HepG2 (cell line): ENCODE measurements around the gene VEPH1. TPM values are rescaled to one million over a fixed set of nuclear protein-coding genes. Genes with fewer than 3 reads are reported as not detected.

Experiments used
- ATAC-seq: fragments of 200-7000 bp; cut with Tn5 transposase; 3 replicates; pipeline ENCODE4 v1.9.1; 2020; ENCODE audit warnings: mild to moderate bottlenecking, moderate library complexity
- BruUV-seq: library from RNA; stranded (reverse); fragments of 400-500 nt; replicated peaks from 2 replicates; lab custom pipeline; 2021; lab: Mats Ljungman, UMichigan
- CTCF ChIA-PET: fragments of 300-600 bp; formaldehyde crosslinking; extraction: SDS; loops from one replicate; lab custom pipeline; 2021; ENCODE audit warnings: low total read pairs, inconsistent platforms, low intra/inter-chr PET ratio; lab: Yijun Ruan, JAX
- POLR2A ChIA-PET: fragments of 350-600 bp; sonication (Branson Sonifier 250); formaldehyde crosslinking; loops from one replicate; lab custom pipeline; 2020; ENCODE audit warnings: antibody characterized with exemption, inconsistent platforms; lab: Yijun Ruan, JAX
- DNase-seq: peaks from one replicate; pipeline ENCODE4 v3.0.0-alpha.2; 2015; ENCODE audit warnings: low spot score
- FAIRE-seq: peaks from 3 replicates; lab custom pipeline; 2011; peaks lifted over from hg19 to GRCh38; lab: Jason Lieb, UNC
- H2AFZ ChIP-seq: one replicate; pipeline ENCODE4 v1.6.1; 2011; ENCODE audit warnings: low read length, inconsistent platforms
- H3K27ac ChIP-seq: fragments of 300-600 bp; 3 replicates; pipeline ENCODE4 v1.8.0; 2011; ENCODE audit warnings: mixed run types, mild to moderate bottlenecking, mixed read lengths, low read length, inconsistent platforms; ENCODE audit not compliant: insufficient read depth; ENCODE audit errors: extremely low read length
- H3K27me3 ChIP-seq, 2 experiments: fragments of 200-600 bp in 1 of 2; 2 replicates in 1 of 2; 3 replicates in 1 of 2; pipeline versions ENCODE4 v1.6.0 to v1.8.0; 2011; ENCODE audit warnings: low read length in 2 of 2, mild to moderate bottlenecking in 2 of 2, moderate library complexity in 2 of 2, inconsistent platforms in 1 of 2; ENCODE audit not compliant: insufficient read depth in 2 of 2, control insufficient read depth in 1 of 2
- H3K36me3 ChIP-seq, 2 experiments: fragments of 200-600 bp in 1 of 2; replicated peaks in 1 of 2; 2 replicates in 1 of 2; 3 replicates in 1 of 2; pipeline versions ENCODE4 v1.5.1 to v1.8.0; 2011; ENCODE audit warnings: low read length in 2 of 2, inconsistent platforms in 1 of 2; ENCODE audit not compliant: insufficient read depth in 2 of 2, control insufficient read depth in 1 of 2
- H3K4me1 ChIP-seq: 2 replicates; pipeline ENCODE4 v1.5.1; 2012; ENCODE audit warnings: low read length, inconsistent platforms; ENCODE audit not compliant: insufficient read depth
- H3K4me2 ChIP-seq: 2 replicates; pipeline ENCODE4 v1.6.0; 2011; ENCODE audit warnings: low read depth, low read length, inconsistent platforms
- H3K4me3 ChIP-seq, 3 experiments: fragments of 200-600 bp in 1 of 3; sonication (generic), shearing (Covaris generic) in 1 of 3; replicated peaks in 1 of 3; 2 replicates each; pipeline ENCODE4 v1.5.1; 2011 to 2016; ENCODE audit warnings: low read length in 3 of 3, inconsistent platforms in 2 of 3, low read depth in 2 of 3, mild to moderate bottlenecking in 2 of 3, control low read depth in 1 of 3, mixed read lengths in 1 of 3; ENCODE audit not compliant: insufficient read depth in 1 of 3
- H3K79me2 ChIP-seq: one replicate; pipeline ENCODE4 v1.6.1; 2011; ENCODE audit warnings: low read length, inconsistent platforms; ENCODE audit not compliant: insufficient read depth
- H3K9ac ChIP-seq: 2 replicates; pipeline ENCODE4 v1.6.0; 2011; ENCODE audit warnings: mild to moderate bottlenecking, low read depth, low read length, inconsistent platforms; ENCODE audit not compliant: insufficient read depth
- H3K9me3 ChIP-seq: 2 replicates; pipeline ENCODE4 v1.5.1; 2012; ENCODE audit warnings: mild to moderate bottlenecking, low read length
- H4K20me1 ChIP-seq: 2 replicates; pipeline ENCODE4 v1.6.0; 2011; ENCODE audit warnings: inconsistent platforms, mild to moderate bottlenecking, low read length, moderate library complexity; ENCODE audit not compliant: insufficient read depth
- ATM ChIP-seq: fragments of 450-650 bp; IDR thresholded peaks from 2 replicates; pipeline ENCODE4 v1.7.1; 2017; ENCODE audit warnings: mild to moderate bottlenecking, borderline replicate concordance
- CBX5 ChIP-seq: sonication (generic); formaldehyde crosslinking; IDR thresholded peaks from 2 replicates; pipeline ENCODE4 v1.4.0; 2020; ENCODE audit warnings: missing genetic modification reagents, borderline replicate concordance
- FOXJ3 ChIP-seq: sonication (generic); formaldehyde crosslinking; IDR thresholded peaks from 2 replicates; pipeline ENCODE4 v1.4.0; 2020; ENCODE audit warnings: missing genetic modification reagents, mild to moderate bottlenecking, borderline replicate concordance
- HMGA1 ChIP-seq: sonication (generic); formaldehyde crosslinking; conservative IDR thresholded peaks from 2 replicates; pipeline ENCODE4 v1.4.0; 2020; ENCODE audit warnings: missing genetic modification reagents
- NCOR1 ChIP-seq: fragments of 200-600 bp; sonication (generic); IDR thresholded peaks from 2 replicates; pipeline ENCODE4 v1.7.0; 2017; ENCODE audit warnings: antibody characterized with exemption, low read length, borderline replicate concordance
- SMAD3 ChIP-seq: sonication (generic); formaldehyde crosslinking; IDR thresholded peaks from 2 replicates; pipeline ENCODE4 v1.4.0; 2020; ENCODE audit warnings: missing genetic modification reagents
- SNAI1 ChIP-seq: sonication (generic); formaldehyde crosslinking; IDR thresholded peaks from 2 replicates; pipeline ENCODE4 v1.5.0; 2020; ENCODE audit warnings: mild to moderate bottlenecking, missing genetic modification reagents, borderline replicate concordance
- STAT5B ChIP-seq: sonication (generic); formaldehyde crosslinking; IDR thresholded peaks from 2 replicates; pipeline ENCODE4 v1.4.0; 2020; ENCODE audit warnings: missing genetic modification reagents
- TOE1 ChIP-seq: sonication (generic); formaldehyde crosslinking; IDR thresholded peaks from 2 replicates; pipeline ENCODE4 v1.4.0; 2020; ENCODE audit warnings: mild to moderate bottlenecking, missing genetic modification reagents
- XRCC5 ChIP-seq: fragments of 200-400 bp; formaldehyde crosslinking; optimal IDR thresholded peaks from 2 replicates; pipeline ENCODE3; 2017; ENCODE audit warnings: mild to moderate bottlenecking, low read length
- ZNF501 ChIP-seq: sonication (generic); formaldehyde crosslinking; IDR thresholded peaks from 2 replicates; pipeline ENCODE4 v1.5.1; 2020; ENCODE audit warnings: mild to moderate bottlenecking, moderate library complexity, missing genetic modification reagents
- WGBS: methylation state at CpG from one replicate; pipeline ENCODE4 v1.1.6; 2017; ENCODE audit warnings: low lambda C conversion rate; 5-methylcytosine and 5-hydroxymethylcytosine counted together
- in situ Hi-C: cut with HindIII; loops from 2 replicates; pipeline ENCODE4 v1.10.0; 2017; ENCODE audit warnings: low pct_unique_long_range_greater_than_20kb; ENCODE audit not compliant: extremely low pct_ligation_motif_present
- intact Hi-C: fragments of 100-400 bp; cut with micrococcal nuclease; formaldehyde crosslinking; loops from one replicate; pipeline ENCODE4 v1.10.0; 2022; ENCODE audit not compliant: unreplicated experiment
- polyA plus RNA-seq, 8 experiments: library from polyadenylated mRNA; depleted of rRNA in 3 of 8; stranded (reverse) in 7 of 8; unstranded in 1 of 8; fragments of >200 nt; fragmentation: Illumina TruSeq in 4 of 8; extraction: Trizol in 4 of 8; gene quantifications; 2 replicates each; pipeline versions ENCODE4 v1.2.1 to v1.2.3, GENCODE V29; 2011 to 2016; ENCODE audit warnings: low read depth in 4 of 8, missing spikeins in 1 of 8, mixed read lengths in 1 of 8; ENCODE audit not compliant: insufficient read depth in 1 of 8
- total RNA-seq, 5 experiments: library from RNA; depleted of rRNA; stranded (reverse); fragments of >200 nt; fragmentation: Illumina TruSeq; extraction: Trizol; gene quantifications; 2 replicates each; pipeline ENCODE4 v1.2.3, GENCODE V29; 2016; ENCODE audit warnings: low read depth in 1 of 5
- TF ChIP-seq, protein P1 (sequence below): sonication (generic); formaldehyde crosslinking; IDR thresholded peaks from 2 replicates; pipeline ENCODE4 v1.5.0; 2020; ENCODE audit warnings: missing genetic modification reagents, mild to moderate bottlenecking, borderline replicate concordance
- TF ChIP-seq, protein P2 (sequence below): sonication (generic); formaldehyde crosslinking; IDR thresholded peaks from 2 replicates; pipeline ENCODE4 v1.4.0; 2020; ENCODE audit warnings: missing genetic modification reagents
- TF ChIP-seq, protein P3 (sequence below): sonication (generic); formaldehyde crosslinking; IDR thresholded peaks from 2 replicates; pipeline ENCODE4 v1.8.1; 2022; ENCODE audit warnings: low read depth, mild to moderate bottlenecking, missing genetic modification reagents
- TF ChIP-seq, protein P4 (sequence below): sonication (generic); formaldehyde crosslinking; IDR thresholded peaks from 2 replicates; pipeline ENCODE4 v1.8.0; 2022; ENCODE audit warnings: missing genetic modification reagents, mild to moderate bottlenecking, borderline replicate concordance
- TF ChIP-seq, protein P5 (sequence below): sonication (generic); formaldehyde crosslinking; IDR thresholded peaks from 2 replicates; pipeline ENCODE4 v1.4.0; 2020; ENCODE audit warnings: missing genetic modification reagents

VEPH1 gene
- total and polyA plus RNA-seq, 2 of the 13 experiments (the other 11 are each of a cell fraction or from before 2014, with no cell fraction given) = not detected

DNA sequence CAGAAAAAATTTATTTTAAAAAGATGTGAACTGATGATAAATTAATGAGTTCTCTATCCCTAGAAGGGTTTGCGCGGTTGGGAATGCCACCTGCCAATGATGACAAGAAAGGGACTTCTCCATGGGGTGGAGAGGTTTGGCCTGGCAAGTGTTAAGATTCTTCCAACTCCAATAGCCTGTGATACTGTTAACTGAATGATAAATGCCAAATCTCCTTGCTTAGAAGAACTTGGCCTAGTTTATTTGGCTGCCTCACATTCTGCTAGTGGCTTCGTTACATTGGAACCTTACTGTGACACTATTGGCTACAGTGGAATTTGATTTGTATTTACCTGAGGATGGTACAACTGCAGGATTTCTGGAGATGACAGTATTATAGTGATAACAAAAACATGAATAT, 251.5 kb downstream of the VEPH1 start:
- Histone ChIP-seq H3K4me3 (no peak overlapping the region), H3K4me2 (no peak overlapping the region), H3K79me2 (no peaks in the 10 kb centered on the region), H4K20me1 (no peaks in the 10 kb centered on the region), H3K9me3 (no peaks in the 10 kb centered on the region), H3K36me3 (no peaks in the 10 kb centered on the region), H3K27ac (no peak overlapping the region), H3K9ac (no peak overlapping the region), H3K4me1 (no peaks in the 10 kb centered on the region), H2AFZ (no peak overlapping the region), H3K27me3 (peaks cover 0 to 3% of the 10 kb centered on the region in 2 experiments; a peak in 2 of 5 replicates)
- intact Hi-C loops (no loop called here), in situ Hi-C loops (no loop called here)
- ChIA-PET POLR2A (no interaction called here), CTCF (no interaction called here)
- BruUV-seq = no TSS peak
- ATAC-seq (no peak), FAIRE-seq (no peak), DNase-seq (no peak)
- 68% methylated on average over 3 of the region's 3 CpGs for WGBS
- TF ChIP-seq FOXJ3 (CRISPR knock-in tag) = no peak
- TF ChIP-seq NCOR1 = no peak
- TF ChIP-seq, protein P1, sequence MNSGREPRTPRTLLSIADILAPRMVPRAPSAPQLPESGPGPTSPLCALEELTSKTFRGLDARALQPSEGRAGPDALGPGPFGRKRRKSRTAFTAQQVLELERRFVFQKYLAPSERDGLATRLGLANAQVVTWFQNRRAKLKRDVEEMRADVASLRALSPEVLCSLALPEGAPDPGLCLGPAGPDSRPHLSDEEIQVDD = no peak
- no peak for TF ChIP-seq CBX5
- no peak for TF ChIP-seq ATM
- TF ChIP-seq STAT5B (CRISPR knock-in tag) = no peak
- TF ChIP-seq, protein P2, sequence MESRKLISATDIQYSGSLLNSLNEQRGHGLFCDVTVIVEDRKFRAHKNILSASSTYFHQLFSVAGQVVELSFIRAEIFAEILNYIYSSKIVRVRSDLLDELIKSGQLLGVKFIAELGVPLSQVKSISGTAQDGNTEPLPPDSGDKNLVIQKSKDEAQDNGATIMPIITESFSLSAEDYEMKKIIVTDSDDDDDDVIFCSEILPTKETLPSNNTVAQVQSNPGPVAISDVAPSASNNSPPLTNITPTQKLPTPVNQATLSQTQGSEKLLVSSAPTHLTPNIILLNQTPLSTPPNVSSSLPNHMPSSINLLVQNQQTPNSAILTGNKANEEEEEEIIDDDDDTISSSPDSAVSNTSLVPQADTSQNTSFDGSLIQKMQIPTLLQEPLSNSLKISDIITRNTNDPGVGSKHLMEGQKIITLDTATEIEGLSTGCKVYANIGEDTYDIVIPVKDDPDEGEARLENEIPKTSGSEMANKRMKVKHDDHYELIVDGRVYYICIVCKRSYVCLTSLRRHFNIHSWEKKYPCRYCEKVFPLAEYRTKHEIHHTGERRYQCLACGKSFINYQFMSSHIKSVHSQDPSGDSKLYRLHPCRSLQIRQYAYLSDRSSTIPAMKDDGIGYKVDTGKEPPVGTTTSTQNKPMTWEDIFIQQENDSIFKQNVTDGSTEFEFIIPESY (CRISPR knock-in tag) = no peak
- TF ChIP-seq HMGA1 (CRISPR knock-in tag) = no peak
- no peak for TF ChIP-seq SNAI1
- TF ChIP-seq XRCC5 = no peak
- TF ChIP-seq, protein P3, sequence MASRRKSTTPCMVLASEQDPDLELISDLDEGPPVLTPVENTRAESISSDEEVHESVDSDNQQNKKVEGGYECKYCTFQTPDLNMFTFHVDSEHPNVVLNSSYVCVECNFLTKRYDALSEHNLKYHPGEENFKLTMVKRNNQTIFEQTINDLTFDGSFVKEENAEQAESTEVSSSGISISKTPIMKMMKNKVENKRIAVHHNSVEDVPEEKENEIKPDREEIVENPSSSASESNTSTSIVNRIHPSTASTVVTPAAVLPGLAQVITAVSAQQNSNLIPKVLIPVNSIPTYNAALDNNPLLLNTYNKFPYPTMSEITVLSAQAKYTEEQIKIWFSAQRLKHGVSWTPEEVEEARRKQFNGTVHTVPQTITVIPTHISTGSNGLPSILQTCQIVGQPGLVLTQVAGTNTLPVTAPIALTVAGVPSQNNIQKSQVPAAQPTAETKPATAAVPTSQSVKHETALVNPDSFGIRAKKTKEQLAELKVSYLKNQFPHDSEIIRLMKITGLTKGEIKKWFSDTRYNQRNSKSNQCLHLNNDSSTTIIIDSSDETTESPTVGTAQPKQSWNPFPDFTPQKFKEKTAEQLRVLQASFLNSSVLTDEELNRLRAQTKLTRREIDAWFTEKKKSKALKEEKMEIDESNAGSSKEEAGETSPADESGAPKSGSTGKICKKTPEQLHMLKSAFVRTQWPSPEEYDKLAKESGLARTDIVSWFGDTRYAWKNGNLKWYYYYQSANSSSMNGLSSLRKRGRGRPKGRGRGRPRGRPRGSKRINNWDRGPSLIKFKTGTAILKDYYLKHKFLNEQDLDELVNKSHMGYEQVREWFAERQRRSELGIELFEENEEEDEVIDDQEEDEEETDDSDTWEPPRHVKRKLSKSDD (CRISPR knock-in tag) = no peak
- TF ChIP-seq, protein P4, sequence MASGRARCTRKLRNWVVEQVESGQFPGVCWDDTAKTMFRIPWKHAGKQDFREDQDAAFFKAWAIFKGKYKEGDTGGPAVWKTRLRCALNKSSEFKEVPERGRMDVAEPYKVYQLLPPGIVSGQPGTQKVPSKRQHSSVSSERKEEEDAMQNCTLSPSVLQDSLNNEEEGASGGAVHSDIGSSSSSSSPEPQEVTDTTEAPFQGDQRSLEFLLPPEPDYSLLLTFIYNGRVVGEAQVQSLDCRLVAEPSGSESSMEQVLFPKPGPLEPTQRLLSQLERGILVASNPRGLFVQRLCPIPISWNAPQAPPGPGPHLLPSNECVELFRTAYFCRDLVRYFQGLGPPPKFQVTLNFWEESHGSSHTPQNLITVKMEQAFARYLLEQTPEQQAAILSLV = no peak
- TF ChIP-seq, protein P5, sequence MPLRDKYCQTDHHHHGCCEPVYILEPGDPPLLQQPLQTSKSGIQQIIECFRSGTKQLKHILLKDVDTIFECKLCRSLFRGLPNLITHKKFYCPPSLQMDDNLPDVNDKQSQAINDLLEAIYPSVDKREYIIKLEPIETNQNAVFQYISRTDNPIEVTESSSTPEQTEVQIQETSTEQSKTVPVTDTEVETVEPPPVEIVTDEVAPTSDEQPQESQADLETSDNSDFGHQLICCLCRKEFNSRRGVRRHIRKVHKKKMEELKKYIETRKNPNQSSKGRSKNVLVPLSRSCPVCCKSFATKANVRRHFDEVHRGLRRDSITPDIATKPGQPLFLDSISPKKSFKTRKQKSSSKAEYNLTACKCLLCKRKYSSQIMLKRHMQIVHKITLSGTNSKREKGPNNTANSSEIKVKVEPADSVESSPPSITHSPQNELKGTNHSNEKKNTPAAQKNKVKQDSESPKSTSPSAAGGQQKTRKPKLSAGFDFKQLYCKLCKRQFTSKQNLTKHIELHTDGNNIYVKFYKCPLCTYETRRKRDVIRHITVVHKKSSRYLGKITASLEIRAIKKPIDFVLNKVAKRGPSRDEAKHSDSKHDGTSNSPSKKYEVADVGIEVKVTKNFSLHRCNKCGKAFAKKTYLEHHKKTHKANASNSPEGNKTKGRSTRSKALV (CRISPR knock-in tag) = no peak
- TF ChIP-seq SMAD3 = no peak
- TF ChIP-seq TOE1 = no peak
- TF ChIP-seq ZNF501 (CRISPR knock-in tag) = no peak
